Adipose tissue (tissue), 3 donors: Measurements from ENCODE around the gene DEXI. TPM values are rescaled to one million over a fixed set of nuclear protein-coding genes. Genes with fewer than 3 reads are reported as not detected.

Source experiments
- H3K27ac ChIP-seq: one replicate; pipeline ENCODE4 v1.5.1; 2013; ENCODE audit warnings: low read depth, low read length
- WGBS, 3 donors: extraction: QIAGEN DNeasy Blood & Tissue Kit; methylation state at CpG; one replicate each; pipeline ENCODE4 v1.1.7; 2013; 5-methylcytosine and 5-hydroxymethylcytosine counted together
- polyA plus RNA-seq, 3 donors: library from polyadenylated mRNA; stranded (reverse); fragments of 200-250 nt; gene quantifications; one replicate each; pipeline ENCODE4 v1.2.3, GENCODE V29; 2013
- donor health status: healthy with polysubstance abuse.
- donor health status: Bipolar disorder and iron deficiency.
- donor health status: healthy.

The DEXI gene
- polyA plus RNA-seq, 3 donors, result 26.2 to 45.1 (median 44.9) TPM

DNA sequence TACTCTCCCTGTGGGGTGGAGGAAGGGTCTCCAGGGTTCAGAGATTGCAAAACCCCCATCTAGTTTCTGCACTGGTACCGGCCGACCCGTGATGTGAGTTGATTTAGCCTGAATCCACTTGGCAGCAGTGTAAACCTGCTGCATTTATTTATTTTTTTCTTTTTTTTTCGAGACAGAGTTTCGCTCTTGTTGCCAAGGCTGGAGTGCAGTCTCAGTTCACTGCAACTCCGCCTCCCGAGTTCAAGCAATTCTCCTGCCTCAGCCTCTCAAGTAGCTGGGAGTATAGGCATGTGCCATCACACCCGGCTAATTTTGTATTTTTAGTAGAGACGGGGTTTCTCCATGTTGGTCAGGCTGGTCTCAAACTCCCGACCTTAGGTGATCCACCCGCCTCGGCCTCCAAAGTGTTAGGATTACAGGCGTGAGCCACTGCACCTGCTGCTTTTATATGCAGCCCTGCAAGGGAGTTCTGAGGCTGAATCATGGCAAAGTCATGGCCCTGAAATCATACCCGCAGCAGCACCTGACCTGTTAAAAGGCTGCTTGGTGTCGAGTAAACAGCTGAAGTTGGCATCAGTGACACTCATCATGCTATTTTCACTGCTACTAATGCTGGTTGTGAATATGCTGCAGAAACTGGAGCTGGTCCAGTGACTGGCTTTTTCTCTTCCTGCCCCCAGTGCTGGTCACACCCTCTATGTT, 21.4 kb downstream of the DEXI start:
- no peak overlapping the region for H3K27ac ChIP-seq
- 65 to 84% (median 79%) methylated on average over 15 of the region's 15 CpGs for WGBS, 3 donors

GRCh38 chr16:10919003-10919351, 23.3 kb downstream of the DEXI start:
- H3K27ac ChIP-seq, result no peak overlapping the region
- WGBS, 3 donors, result 49 to 65% (median 57%) methylated on average over 7 of the region's 7 CpGs

GRCh38 chr16:10918294-10919002, 23.8 kb downstream of the DEXI start:
- WGBS, 3 donors, result 39 to 55% (median 54%) methylated on average over 21 of the region's 21 CpGs

GRCh38 chr16:10916534-10916933, 25.7 kb downstream of the DEXI start:
- H3K27ac ChIP-seq, result no peak overlapping the region
- 63 to 68% (median 65%) methylated on average over 3 of the region's 3 CpGs for WGBS, 3 donors

More at GRCh38 chr16:10918294-10919002, 23.8 kb downstream of the DEXI start:
- H3K27ac ChIP-seq, result no peak overlapping the region

DNA sequence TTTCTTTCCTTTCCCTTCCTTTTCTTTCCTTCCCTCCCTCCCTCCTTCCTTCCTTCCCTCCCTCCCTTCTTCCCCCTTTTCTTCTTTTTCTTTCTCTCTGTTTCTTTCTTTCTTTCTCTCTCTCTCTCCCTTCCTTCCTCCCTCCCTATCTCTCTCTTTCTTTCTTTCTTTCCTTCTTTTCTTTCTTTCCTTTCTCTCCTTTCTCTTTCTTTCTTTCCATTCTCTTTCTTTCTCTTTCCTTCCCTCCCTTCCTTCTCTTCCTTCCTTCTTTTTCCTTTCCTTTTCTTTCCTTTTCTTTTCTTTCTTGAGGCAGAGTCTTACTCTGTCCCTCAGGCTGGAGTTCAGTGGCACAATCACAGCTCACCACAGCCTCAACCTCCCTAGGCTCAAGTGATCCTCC, 31.0 kb downstream of the DEXI start:
- no peak overlapping the region for H3K27ac ChIP-seq

DNA sequence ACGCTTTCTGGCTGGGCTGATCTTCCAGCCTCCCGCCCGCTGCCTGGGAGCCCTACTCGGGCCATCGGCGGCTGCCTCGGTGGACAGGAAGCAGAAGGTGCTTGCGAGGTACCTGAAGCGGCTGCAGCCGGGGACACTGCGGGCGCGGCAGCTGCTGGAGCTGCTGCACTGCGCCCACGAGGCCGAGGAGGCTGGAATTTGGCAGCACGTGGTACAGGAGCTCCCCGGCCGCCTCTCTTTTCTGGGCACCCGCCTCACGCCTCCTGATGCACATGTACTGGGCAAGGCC, 34.6 kb downstream of the DEXI start:
- 90 to 95% (median 92%) methylated on average over 21 of the region's 21 CpGs for WGBS, 3 donors
- no peak overlapping the region for H3K27ac ChIP-seq

DNA sequence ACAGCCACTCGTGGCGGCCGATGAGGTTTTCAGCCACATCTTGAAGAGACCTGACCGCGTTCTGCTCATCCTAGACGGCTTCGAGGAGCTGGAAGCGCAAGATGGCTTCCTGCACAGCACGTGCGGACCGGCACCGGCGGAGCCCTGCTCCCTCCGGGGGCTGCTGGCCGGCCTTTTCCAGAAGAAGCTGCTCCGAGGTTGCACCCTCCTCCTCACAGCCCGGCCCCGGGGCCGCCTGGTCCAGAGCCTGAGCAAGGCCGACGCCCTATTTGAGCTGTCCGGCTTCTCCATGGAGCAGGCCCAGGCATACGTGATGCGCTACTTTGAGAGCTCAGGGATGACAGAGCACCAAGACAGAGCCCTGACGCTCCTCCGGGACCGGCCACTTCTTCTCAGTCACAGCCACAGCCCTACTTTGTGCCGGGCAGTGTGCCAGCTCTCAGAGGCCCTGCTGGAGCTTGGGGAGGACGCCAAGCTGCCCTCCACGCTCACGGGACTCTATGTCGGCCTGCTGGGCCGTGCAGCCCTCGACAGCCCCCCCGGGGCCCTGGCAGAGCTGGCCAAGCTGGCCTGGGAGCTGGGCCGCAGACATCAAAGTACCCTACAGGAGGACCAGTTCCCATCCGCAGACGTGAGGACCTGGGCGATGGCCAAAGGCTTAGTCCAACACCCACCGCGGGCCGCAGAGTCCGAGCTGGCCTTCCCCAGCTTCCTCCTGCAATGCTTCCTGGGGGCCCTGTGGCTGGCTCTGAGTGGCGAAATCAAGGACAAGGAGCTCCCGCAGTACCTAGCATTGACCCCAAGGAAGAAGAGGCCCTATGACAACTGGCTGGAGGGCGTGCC, 35.1 kb downstream of the DEXI start:
- 77 to 87% (median 79%) methylated on average over 45 to 46 of the region's 46 CpGs for WGBS, 3 donors
- no peak overlapping the region for H3K27ac ChIP-seq

DNA sequence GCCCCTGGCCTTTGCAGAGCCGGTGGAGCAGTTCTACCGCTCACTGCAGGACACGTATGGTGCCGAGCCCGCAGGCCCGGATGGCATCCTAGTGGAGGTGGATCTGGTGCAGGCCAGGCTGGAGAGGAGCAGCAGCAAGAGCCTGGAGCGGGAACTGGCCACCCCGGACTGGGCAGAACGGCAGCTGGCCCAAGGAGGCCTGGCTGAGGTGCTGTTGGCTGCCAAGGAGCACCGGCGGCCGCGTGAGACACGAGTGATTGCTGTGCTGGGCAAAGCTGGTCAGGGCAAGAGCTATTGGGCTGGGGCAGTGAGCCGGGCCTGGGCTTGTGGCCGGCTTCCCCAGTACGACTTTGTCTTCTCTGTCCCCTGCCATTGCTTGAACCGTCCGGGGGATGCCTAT, 35.8 kb downstream of the DEXI start:
- no peak overlapping the region for H3K27ac ChIP-seq
- WGBS, 3 donors, result 92 to 95% (median 92%) methylated on average over 18 to 19 of the region's 19 CpGs

GRCh38 chr16:10902999-10903398, 39.3 kb downstream of the DEXI start:
- WGBS, 3 donors, result 92 to 100% (median 98%) methylated on average over 1 of the region's 1 CpG
- no peak overlapping the region for H3K27ac ChIP-seq

- H3K27ac ChIP-seq, result no peak overlapping the region
- WGBS, 3 donors, result 63 to 70% (median 64%) methylated on average over 5 of the region's 5 CpGs
These were observed 45.1 kb downstream of the DEXI start for GRCh38 chr16:10897134-10897533.

DNA sequence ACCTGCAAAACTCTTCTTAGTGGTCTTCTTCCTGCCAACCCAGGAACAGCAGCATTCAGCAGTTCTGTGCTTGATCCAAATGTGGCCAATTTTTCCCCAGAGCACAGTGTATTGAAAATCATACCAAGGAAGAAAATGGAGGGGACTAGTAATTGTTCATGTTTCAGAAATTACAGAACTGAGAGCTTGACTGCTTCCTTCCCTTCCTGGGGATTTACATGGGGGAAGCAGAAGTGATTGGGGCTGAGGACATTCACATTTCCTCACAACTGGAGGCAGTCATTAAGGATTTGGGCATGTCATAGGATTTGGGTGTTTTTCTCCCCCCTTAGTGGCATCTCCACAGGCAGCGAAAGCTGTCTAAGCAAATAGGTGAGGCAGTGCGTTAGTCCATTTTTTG, 45.5 kb downstream of the DEXI start:
- H3K27ac ChIP-seq, result no peak overlapping the region
- 88 to 95% (median 92%) methylated on average over 2 of the region's 2 CpGs for WGBS, 3 donors

DNA sequence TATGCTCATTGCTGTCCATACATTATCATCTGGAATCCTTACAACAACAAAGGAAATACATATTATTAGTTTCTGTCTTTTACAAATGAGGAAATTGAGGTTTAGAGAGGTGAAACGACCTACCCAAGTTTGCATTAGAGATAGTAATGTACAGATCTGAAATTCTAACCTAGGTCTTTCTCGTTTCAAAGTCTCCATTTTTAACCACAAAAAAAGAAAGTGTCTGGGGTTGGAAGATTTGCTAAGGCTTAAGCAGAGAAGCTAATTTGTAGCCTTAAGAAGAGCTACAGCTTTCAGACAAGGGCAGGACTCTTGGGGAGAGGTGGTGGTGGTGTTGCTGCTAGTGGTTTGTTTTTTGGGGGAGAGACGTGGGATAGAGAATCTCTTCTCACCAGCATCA, 46.1 kb downstream of the DEXI start:
- WGBS, 3 donors, result 62 to 63% (median 62%) methylated on average over 3 of the region's 3 CpGs
- no peak overlapping the region for H3K27ac ChIP-seq

DNA sequence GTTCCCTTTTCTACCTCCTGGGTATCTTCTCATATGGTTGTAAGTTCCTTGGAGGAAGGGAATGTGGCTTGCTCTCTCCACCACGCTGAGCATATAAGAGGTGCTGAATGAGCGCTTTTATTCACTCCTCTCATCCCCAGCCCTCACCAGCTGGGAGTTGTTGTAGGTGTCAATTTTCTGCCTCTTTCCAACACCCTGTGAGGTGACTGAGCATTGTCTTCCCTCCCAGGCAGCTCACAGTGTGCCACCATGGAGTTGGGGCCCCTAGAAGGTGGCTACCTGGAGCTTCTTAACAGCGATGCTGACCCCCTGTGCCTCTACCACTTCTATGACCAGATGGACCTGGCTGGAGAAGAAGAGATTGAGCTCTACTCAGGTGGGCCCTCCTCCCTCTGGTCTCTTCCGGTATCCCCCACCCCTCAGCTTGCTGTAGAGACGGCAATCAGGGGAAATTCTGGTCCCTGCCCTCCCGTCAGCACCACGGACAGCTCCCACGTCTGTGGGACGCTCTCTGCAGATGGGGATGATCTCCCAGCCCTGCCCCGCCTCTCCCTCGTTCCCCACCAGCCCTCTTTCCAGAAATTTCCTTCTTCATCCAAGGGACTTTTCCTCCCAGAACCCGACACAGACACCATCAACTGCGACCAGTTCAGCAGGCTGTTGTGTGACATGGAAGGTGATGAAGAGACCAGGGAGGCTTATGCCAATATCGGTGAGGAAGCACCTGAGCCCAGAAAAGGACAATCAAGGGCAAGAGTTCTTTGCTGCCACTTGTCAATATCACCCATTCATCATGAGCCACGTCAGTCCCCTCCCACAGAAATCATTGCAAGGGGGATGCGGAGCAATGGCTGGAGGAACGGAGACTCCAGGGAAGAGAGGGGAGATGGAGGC, 47.0 kb downstream of the DEXI start:
- 35 to 61% (median 52%) methylated on average over 17 of the region's 17 CpGs for WGBS, 3 donors
- no peak overlapping the region for H3K27ac ChIP-seq

GRCh38 chr16:10892782-10893318, 49.4 kb downstream of the DEXI start:
- 83 to 93% (median 88%) methylated on average over 5 of the region's 5 CpGs for WGBS, 3 donors
- H3K27ac ChIP-seq, result no peak overlapping the region

DNA sequence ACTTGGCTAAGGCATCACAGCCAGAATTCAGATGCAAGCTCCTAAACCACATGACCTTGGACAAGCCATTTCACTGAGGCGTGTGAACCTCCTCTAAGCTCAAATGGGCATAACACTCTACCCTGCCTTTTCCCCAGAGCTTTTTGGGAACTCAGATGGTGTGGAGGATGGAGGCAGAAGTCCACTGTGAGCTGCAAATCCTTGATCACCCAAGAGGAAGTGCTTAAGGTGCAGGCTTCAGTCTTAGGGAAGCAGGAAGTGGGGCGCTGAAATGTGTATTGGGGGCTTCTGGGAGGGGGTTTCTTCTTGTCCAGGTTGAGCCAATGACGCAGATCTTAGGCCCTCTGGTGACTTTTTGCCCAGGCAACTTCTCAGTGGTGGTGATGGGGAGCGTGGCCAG, 52.4 kb downstream of the DEXI start:
- whole genome bisulfite sequencing, 3 donors, result 74 to 84% (median 81%) methylated on average over 4 of the region's 4 CpGs
- no peak overlapping the region for H3K27ac ChIP-seq

- WGBS, 3 donors, result 54 to 80% (median 66%) methylated on average over 10 of the region's 10 CpGs
- H3K27ac ChIP-seq, result no peak overlapping the region
These were observed 53.8 kb downstream of the DEXI start for GRCh38 chr16:10888320-10888937.

GRCh38 chr16:10885246-10885645, 57.0 kb downstream of the DEXI start:
- 46 to 73% (median 53%) methylated on average over 6 of the region's 6 CpGs for WGBS, 3 donors
- no peak overlapping the region for H3K27ac ChIP-seq

DNA sequence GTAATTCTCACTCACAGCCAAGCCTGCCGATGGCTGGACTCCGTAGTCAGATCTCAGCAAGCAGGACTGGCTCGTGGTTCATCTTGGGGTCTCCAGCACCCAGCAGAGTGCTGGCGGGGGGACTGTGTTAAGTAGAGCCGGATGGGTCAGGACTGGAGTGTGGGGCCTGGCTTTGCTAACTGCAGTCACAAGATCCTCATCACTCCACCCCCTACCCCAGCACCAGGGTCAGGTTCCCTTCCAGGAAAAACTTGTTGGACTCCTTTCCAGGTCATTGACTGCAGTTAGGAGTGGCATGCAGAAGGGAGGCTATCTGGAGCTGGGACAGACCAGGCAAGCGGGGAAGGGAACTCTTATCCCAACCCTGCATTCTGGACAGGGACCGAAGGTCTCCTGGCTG, 59.3 kb downstream of the DEXI start:
- 81 to 92% (median 91%) methylated on average over 7 of the region's 7 CpGs for WGBS, 3 donors
- H3K27ac ChIP-seq, result no peak overlapping the region
